Stimulated activated CD4-positive, alpha-beta T cell treated with anti-CD3 and anti-CD28 coated beads, Interleukin-1b, Interleukin-23, amount 100 ng/mL, for 24 hours (primary cell): ENCODE data around the gene NT5DC4.
A peak's percentile ranks its signal among the peaks of the same experiment; 100 is the strongest.

ENCODE experiments used
- DNase-seq, 4 experiments: peaks; one replicate each; pipeline ENCODE4 v3.0.0-alpha.2; 2020; ENCODE audit warnings: low read depth in 4 of 4, low spot score in 1 of 4

The NT5DC4 gene

GRCh38 chr2:112722816-112723546, 2.2 kb downstream of the NT5DC4 start:
- DNase-seq: no peak

GRCh38 chr2:112723547-112723940, 2.7 kb downstream of the NT5DC4 start:
- no peak for DNase-seq

GRCh38 chr2:112723995-112724394, 3.2 kb downstream of the NT5DC4 start:
- DNase-seq: no peak

- no peak for DNase-seq
These were observed 4.0 kb downstream of the NT5DC4 start for GRCh38 chr2:112724591-112725525.

GRCh38 chr2:112725545-112726457, 5.0 kb downstream of the NT5DC4 start:
- DNase-seq: no peak

- peak; percentile 67 to 81 (median 77) for DNase-seq
These were observed 5.8 kb downstream of the NT5DC4 start for GRCh38 chr2:112726487-112727190.

- DNase-seq: no peak
These were observed 6.6 kb downstream of the NT5DC4 start for GRCh38 chr2:112727276-112728028.

DNA sequence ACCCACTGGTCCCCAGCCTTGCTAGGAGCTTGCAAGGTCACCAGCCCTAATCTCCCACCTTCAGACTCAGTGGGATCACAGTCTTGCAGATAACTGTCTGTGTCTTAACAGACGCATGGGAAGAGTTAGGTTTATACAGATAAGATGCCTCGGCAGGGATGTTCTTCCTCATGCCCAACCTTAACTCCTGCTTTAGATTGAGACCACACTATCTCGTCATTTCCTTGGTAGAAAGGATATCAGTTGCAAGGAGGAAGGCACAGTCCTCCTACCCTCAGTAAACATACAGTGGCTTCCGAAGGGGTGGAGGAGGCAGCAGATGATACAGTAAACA, 7.2 kb downstream of the NT5DC4 start:
- DNase-seq: no peak

GRCh38 chr2:112728378-112729175, 7.8 kb downstream of the NT5DC4 start:
- DNase-seq: no peak

DNA sequence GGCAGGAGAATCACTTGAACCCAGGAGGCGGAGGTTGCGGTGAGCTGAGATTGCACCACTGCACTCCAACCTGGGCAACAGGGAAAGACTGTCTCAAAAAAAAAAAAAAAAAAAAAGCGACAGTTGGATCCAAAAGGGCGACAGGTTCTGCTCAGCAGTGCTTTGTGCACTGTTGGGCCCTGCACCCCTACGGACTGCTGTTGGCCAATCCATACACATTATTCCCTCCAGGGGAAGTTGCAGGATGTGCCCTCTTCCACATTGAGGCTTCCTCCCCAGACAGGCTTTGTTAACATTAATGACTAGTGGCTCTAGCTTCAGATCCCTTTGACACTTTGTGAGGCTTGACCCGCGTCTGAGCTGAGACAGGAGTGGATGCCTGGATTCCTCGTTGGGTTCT, 9.4 kb downstream of the NT5DC4 start:
- DNase-seq: no peak

DNA sequence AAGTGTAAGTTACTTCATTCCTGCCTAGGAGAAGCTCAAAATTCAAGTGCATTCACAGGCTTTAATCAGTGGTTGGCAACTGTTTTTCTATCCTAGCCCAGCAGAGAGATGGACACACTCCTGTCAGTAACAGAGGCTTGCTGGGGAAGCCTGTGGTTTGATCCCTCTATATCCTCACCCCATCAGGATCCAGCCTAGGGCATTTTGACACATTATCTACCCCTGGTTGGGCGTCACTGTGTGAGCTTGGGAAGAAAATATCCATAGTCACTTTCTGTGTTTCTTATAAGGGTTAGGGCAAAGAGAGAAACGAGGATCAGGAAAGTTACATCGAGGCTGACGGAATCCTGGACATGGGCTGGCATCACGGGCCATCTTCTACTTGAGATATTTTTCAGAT, 10.0 kb downstream of the NT5DC4 start:
- DNase-seq: no peak

DNA sequence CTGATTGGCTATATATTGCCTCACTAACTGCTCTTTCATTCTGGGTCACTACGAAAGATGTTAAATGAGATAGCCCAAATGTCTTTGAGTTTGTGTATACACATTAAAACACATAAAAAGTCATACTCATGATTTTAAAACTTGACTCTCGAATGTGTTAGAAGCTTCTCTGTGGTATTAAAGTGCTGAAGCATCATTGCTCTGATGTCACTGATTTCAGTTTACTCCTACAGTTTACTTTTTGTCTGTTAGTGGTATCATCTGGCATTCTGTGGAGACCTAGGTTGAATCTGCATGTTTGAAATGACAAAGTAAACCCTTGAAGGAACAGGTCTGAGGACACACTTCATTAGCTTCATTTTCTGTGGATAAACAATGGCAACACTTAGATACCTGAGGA, 10.7 kb downstream of the NT5DC4 start:
- no peak for DNase-seq

- DNase-seq: no peak
These were observed 12.6 kb downstream of the NT5DC4 start for GRCh38 chr2:112733456-112733855.

DNA sequence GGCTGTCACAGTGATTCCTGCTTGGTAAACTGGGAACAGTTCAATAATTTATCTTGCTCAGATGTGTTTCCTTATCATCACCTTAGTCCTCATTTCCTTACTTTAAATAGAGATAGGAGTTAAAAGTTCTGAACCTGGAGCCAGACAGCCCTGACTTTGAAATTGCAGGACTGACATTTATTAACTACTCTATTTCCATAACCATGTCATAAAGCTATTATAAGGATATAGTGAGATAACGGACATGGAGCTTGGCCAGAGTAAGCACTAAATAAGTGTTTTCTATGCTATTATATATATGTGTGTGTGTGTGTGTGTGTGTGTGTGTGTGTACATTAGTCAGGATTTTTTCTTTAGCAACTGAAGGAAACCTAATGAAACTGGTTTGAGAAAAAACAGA, 13.1 kb downstream of the NT5DC4 start:
- no peak for DNase-seq

DNA sequence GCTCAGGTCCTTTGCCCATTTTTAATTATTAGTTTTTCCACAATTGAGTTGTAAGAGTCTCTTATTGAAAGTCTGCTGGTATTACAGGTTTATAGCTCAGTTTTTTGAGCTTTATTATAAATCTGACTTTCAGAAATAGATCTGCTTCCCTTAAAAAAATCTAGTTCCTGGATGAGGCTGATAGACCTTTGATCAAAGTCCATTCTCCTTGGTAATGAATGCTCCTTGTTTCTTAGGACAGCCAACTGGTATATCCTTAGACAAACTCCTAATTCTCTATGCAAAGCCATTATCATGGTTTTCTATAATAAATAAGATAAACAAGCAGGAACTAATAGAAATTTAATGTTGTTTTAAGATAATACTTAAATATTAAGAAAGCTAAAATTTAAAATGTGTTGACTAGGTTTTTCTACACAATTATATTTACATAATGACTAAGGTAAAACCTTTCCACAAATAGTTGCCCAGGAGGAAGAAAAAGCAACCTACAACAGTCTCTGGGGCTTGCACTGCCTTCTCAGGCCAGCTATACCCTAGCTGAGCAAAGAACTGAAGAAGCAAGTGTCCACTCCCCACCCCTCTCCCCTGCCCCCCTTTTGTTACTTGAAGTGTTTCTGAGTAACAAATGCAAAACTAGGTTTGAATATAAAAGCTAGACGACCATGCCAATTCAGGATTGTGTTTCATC, 16.9 kb downstream of the NT5DC4 start:
- DNase-seq: no peak

- no peak for DNase-seq
These were observed 19.7 kb downstream of the NT5DC4 start for GRCh38 chr2:112740527-112740926.

- DNase-seq: peak; percentile 61 to 77 (median 72)
These were observed 29.1 kb downstream of the NT5DC4 start for GRCh38 chr2:112749755-112750559.

DNA sequence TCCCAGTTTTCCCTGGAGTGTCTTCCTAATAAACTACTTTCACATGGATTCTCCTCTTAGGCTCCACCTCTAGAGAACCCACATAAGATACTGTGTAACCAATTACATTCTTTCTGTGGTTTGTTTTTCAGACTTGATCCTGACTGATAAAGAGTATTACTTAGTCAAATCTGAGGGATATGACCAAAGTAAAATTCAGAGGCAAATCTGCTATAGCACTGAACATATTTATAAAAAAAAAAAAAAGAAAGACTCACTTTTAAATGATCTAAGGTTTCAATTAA, 29.7 kb downstream of the NT5DC4 start:
- DNase-seq: no peak
